ENCODE data around the gene ERAL1. TPM values are rescaled to one million over a fixed set of nuclear protein-coding genes. Genes with fewer than 3 reads are reported as not detected.
"Not testable (repeated sequence)": the region's sequence is repeated elsewhere in the genome, so short reads cannot be mapped to it uniquely, and the experiment has no call there.

Gene ERAL1
- total RNA-seq, 1 experiment from 2014 or later = 70.1 TPM

DNA sequence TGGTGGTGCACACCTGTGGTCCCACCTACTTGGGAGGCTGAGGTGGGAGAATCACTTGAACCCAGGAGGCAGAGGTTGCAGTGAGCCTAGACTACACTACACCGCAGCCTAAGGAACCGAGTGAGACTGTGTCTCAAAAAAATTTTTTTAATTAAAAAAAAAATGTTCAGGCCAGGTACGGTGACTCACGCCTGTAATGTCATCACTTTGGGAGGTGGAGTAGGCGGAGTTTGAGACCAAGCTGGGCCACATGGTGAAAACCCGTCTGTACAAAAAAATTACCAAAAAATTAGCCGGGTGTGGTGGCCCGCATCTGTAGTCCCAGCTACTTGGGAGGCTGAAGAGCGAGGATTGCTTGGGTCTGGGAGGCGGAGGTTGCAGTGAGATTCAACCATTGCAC lies 8.6 kb upstream of the ERAL1 start:
- ATAC-seq (no peak), DNase-seq (ENCODE audit: low spot score) (no peak)
- Mint-ChIP-seq H3K4me3 (no peak overlapping the region), H3K4me1 (peaks cover 6% of the 10 kb centered on the region), H3K27me3 (ENCODE audit: low read depth) (no peaks in the 10 kb centered on the region), H3K27ac (no peak overlapping the region), H3K36me3 (no peaks in the 10 kb centered on the region), H3K9me3 (no peaks in the 10 kb centered on the region)
- ChIA-PET CTCF (no interaction called here), POLR2A (no interaction called here)
- TF ChIP-seq TEAD1 (CRISPR knock-in tag; IDR thresholded peaks at IDR 0.05) = no peak
- TF ChIP-seq, protein P1, sequence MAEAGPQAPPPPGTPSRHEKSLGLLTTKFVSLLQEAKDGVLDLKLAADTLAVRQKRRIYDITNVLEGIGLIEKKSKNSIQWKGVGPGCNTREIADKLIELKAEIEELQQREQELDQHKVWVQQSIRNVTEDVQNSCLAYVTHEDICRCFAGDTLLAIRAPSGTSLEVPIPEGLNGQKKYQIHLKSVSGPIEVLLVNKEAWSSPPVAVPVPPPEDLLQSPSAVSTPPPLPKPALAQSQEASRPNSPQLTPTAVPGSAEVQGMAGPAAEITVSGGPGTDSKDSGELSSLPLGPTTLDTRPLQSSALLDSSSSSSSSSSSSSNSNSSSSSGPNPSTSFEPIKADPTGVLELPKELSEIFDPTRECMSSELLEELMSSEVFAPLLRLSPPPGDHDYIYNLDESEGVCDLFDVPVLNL (CRISPR knock-in tag; IDR thresholded peaks at IDR 0.05; ENCODE audit: borderline replicate concordance, low read depth) = no peak
- TF ChIP-seq GTF2I (CRISPR knock-in tag; conservative IDR thresholded peaks at IDR 0.05) = no peak
- TF ChIP-seq, protein P2, sequence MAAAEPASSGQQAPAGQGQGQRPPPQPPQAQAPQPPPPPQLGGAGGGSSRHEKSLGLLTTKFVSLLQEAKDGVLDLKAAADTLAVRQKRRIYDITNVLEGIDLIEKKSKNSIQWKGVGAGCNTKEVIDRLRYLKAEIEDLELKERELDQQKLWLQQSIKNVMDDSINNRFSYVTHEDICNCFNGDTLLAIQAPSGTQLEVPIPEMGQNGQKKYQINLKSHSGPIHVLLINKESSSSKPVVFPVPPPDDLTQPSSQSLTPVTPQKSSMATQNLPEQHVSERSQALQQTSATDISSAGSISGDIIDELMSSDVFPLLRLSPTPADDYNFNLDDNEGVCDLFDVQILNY (CRISPR knock-in tag; IDR thresholded peaks at IDR 0.05) = no peak
- TF ChIP-seq ZNF138 (CRISPR knock-in tag; conservative IDR thresholded peaks at IDR 0.05) = no peak
- TF ChIP-seq, protein P3, sequence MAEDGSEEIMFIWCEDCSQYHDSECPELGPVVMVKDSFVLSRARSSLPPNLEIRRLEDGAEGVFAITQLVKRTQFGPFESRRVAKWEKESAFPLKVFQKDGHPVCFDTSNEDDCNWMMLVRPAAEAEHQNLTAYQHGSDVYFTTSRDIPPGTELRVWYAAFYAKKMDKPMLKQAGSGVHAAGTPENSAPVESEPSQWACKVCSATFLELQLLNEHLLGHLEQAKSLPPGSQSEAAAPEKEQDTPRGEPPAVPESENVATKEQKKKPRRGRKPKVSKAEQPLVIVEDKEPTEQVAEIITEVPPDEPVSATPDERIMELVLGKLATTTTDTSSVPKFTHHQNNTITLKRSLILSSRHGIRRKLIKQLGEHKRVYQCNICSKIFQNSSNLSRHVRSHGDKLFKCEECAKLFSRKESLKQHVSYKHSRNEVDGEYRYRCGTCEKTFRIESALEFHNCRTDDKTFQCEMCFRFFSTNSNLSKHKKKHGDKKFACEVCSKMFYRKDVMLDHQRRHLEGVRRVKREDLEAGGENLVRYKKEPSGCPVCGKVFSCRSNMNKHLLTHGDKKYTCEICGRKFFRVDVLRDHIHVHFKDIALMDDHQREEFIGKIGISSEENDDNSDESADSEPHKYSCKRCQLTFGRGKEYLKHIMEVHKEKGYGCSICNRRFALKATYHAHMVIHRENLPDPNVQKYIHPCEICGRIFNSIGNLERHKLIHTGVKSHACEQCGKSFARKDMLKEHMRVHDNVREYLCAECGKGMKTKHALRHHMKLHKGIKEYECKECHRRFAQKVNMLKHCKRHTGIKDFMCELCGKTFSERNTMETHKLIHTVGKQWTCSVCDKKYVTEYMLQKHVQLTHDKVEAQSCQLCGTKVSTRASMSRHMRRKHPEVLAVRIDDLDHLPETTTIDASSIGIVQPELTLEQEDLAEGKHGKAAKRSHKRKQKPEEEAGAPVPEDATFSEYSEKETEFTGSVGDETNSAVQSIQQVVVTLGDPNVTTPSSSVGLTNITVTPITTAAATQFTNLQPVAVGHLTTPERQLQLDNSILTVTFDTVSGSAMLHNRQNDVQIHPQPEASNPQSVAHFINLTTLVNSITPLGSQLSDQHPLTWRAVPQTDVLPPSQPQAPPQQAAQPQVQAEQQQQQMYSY (CRISPR knock-in tag; IDR thresholded peaks at IDR 0.05) = no peak
- TF ChIP-seq ESRRA (CRISPR knock-in tag; IDR thresholded peaks at IDR 0.05; ENCODE audit: borderline replicate concordance) = no peak
- TF ChIP-seq SOX15 (CRISPR knock-in tag; IDR thresholded peaks at IDR 0.05) = no peak
- no peak for TF ChIP-seq ZNF416 (CRISPR knock-in tag; IDR thresholded peaks at IDR 0.05)
- TF ChIP-seq, protein P4, sequence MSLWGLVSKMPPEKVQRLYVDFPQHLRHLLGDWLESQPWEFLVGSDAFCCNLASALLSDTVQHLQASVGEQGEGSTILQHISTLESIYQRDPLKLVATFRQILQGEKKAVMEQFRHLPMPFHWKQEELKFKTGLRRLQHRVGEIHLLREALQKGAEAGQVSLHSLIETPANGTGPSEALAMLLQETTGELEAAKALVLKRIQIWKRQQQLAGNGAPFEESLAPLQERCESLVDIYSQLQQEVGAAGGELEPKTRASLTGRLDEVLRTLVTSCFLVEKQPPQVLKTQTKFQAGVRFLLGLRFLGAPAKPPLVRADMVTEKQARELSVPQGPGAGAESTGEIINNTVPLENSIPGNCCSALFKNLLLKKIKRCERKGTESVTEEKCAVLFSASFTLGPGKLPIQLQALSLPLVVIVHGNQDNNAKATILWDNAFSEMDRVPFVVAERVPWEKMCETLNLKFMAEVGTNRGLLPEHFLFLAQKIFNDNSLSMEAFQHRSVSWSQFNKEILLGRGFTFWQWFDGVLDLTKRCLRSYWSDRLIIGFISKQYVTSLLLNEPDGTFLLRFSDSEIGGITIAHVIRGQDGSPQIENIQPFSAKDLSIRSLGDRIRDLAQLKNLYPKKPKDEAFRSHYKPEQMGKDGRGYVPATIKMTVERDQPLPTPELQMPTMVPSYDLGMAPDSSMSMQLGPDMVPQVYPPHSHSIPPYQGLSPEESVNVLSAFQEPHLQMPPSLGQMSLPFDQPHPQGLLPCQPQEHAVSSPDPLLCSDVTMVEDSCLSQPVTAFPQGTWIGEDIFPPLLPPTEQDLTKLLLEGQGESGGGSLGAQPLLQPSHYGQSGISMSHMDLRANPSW (CRISPR knock-in tag; conservative IDR thresholded peaks at IDR 0.05; ENCODE audit: low read depth) = no peak
- TF ChIP-seq ZNF317 (CRISPR knock-in tag; IDR thresholded peaks at IDR 0.05; ENCODE audit: borderline replicate concordance, low read depth) = no peak
- TF ChIP-seq, protein P5, sequence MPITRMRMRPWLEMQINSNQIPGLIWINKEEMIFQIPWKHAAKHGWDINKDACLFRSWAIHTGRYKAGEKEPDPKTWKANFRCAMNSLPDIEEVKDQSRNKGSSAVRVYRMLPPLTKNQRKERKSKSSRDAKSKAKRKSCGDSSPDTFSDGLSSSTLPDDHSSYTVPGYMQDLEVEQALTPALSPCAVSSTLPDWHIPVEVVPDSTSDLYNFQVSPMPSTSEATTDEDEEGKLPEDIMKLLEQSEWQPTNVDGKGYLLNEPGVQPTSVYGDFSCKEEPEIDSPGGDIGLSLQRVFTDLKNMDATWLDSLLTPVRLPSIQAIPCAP (CRISPR knock-in tag; IDR thresholded peaks at IDR 0.05) = no peak
- no peak for TF ChIP-seq NFYB (CRISPR knock-in tag; conservative IDR thresholded peaks at IDR 0.05; ENCODE audit: low read depth)
- TF ChIP-seq, protein P6, sequence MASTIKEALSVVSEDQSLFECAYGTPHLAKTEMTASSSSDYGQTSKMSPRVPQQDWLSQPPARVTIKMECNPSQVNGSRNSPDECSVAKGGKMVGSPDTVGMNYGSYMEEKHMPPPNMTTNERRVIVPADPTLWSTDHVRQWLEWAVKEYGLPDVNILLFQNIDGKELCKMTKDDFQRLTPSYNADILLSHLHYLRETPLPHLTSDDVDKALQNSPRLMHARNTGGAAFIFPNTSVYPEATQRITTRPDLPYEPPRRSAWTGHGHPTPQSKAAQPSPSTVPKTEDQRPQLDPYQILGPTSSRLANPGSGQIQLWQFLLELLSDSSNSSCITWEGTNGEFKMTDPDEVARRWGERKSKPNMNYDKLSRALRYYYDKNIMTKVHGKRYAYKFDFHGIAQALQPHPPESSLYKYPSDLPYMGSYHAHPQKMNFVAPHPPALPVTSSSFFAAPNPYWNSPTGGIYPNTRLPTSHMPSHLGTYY (CRISPR knock-in tag; IDR thresholded peaks at IDR 0.05) = no peak
- TF ChIP-seq ZNF423 (CRISPR knock-in tag; IDR thresholded peaks at IDR 0.05) = no peak

DNA sequence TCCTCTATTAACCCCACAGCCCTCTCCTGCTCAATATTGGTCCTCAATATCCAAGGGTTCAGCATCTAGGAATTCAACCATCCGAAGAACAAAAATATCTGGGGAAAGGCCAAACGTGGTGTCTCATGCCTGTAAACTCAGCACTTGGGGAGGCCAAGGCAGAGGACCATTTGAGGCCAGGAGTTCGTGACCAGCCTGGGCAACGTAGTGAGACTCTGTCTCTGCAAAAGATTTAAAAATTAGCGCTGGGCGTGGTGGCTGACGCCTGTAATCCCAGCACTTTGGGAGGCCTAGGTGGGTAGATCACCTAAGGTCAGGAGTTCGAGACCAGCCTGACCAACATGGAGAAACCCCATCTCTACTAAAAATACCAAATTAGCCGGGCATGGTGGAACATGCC lies 8.1 kb upstream of the ERAL1 start:
- ATAC-seq; DNase-seq (ENCODE audit: low spot score); POLR2A ChIA-PET; H3K36me3 Mint-ChIP-seq; H3K27me3 Mint-ChIP-seq (ENCODE audit: low read depth); H3K9me3 Mint-ChIP-seq; CTCF ChIA-PET; H3K4me1 Mint-ChIP-seq; H3K4me3 Mint-ChIP-seq; H3K27ac Mint-ChIP-seq: not testable (repeated sequence)

All from WTC11 (cell line).